Mucosa of rectum (tissue), 2 donors: Measurements from ENCODE around the gene UTP25.
A peak's percentile ranks its signal among the peaks of the same experiment; 100 is the strongest.

ENCODE experiments used
- H3K27ac ChIP-seq, 2 donors: one replicate each; pipeline ENCODE4 v1.7.0; 2013; ENCODE audit warnings: inconsistent platforms in 2 of 2, low read depth in 2 of 2, low read length in 2 of 2
- H3K27me3 ChIP-seq, 2 donors: one replicate each; pipeline ENCODE4 v1.7.0; 2013; ENCODE audit warnings: low read length in 2 of 2; ENCODE audit not compliant: control insufficient read depth in 2 of 2, insufficient read depth in 2 of 2
- H3K36me3 ChIP-seq, 2 donors: one replicate each; pipeline ENCODE4 v1.7.0; 2013; ENCODE audit warnings: low read length in 2 of 2; ENCODE audit not compliant: control insufficient read depth in 2 of 2, insufficient read depth in 2 of 2
- H3K4me1 ChIP-seq, 2 donors: one replicate each; pipeline ENCODE4 v1.7.0; 2013; ENCODE audit warnings: low read length in 2 of 2, mild to moderate bottlenecking in 1 of 2; ENCODE audit not compliant: control insufficient read depth in 2 of 2, insufficient read depth in 2 of 2
- H3K4me3 ChIP-seq, 2 donors: one replicate each; pipeline ENCODE4 v1.7.0; 2013; ENCODE audit warnings: low read length in 2 of 2
- H3K9ac ChIP-seq, 2 donors: one replicate each; pipeline ENCODE4 v1.7.0; 2013; ENCODE audit warnings: low read length in 2 of 2, low read depth in 1 of 2, mild to moderate bottlenecking in 1 of 2
- H3K9me3 ChIP-seq, 2 donors: one replicate each; pipeline ENCODE4 v1.7.0; 2013; ENCODE audit warnings: low read length in 2 of 2; ENCODE audit not compliant: control insufficient read depth in 2 of 2
- donor health status: healthy.
- donor health status: Normal muscosa, but diverticular disease.

The UTP25 gene

GRCh38 chr1:209805875-209806760 is 21.7 kb upstream of the UTP25 start, which contains the start of gene IRF6:
IRF6 (minus strand) TSS chr1:209806142; CDS start chr1:209801413, 4,729 bp downstream.
- H3K9me3 ChIP-seq = no peaks in the 10 kb centered on the region
- H3K4me3 ChIP-seq = peak within 1 kb of the TSS; percentile 87 to 96
- peak within 1 kb of the TSS; percentile 98 to 100 for H3K9ac ChIP-seq
- H3K27ac ChIP-seq = peak within 1 kb of the TSS; percentile 91 to 97
- H3K4me1 ChIP-seq = peaks cover 9 to 30% of the 10 kb centered on the region in 2 donors
- H3K27me3 ChIP-seq = no peaks in the 10 kb centered on the region
- H3K36me3 ChIP-seq = peaks cover 0 to 7% of the 10 kb centered on the region in 2 donors

DNA sequence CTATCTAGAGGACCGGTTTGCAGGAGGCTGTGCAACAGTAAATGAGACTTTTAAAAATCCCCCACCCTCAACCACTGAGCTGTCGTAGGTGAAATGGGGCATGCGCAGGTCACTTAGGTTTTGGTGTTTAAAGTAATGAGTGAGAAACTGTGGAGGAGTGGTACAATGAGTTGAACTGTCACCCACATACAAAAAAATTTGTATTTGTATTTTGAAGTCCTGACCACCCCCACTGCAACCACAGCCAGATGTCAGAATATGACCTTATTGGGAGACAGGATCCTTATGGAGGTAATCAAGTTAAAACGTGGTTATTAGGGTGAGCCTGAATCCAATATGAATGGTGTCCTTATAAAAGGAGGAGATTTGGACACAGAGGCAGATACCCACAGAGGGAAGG is 20.3 kb upstream of the UTP25 start:
- H3K27me3 ChIP-seq = no peaks in the 10 kb centered on the region

DNA sequence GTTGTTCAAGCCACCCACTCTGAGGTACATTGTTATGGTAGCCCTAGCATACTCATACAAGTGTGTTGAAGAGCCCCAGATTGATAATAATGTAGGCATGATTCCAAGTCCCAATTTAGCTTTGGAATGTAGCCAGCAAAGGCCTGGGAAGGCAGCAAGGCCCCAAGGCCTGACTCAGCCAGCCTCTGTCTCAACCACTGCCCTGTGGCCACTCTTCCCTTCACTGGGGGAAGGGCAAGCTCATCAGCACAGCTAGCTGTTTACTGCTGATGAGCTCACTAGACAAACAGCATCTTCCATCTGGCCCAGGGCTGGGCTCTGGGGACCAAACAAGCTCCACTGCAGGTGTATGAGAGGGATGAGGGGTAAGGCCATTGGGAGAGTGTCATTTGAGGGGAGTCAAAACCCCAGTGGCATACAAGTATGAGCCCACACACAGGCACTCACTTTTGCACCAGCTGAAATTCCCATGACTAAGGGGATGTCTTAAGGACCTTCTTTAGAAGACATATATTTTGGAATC is 19.7 kb upstream of the UTP25 start:
- Histone ChIP-seq H3K9me3 (no peaks in the 10 kb centered on the region), H3K27ac (no peak overlapping the region), H3K4me1 (peaks cover 9 to 19% of the 10 kb centered on the region in 2 donors), H3K4me3 (no peak overlapping the region), H3K27me3 (no peaks in the 10 kb centered on the region), H3K36me3 (no peaks in the 10 kb centered on the region), H3K9ac (no peak overlapping the region)

More for the DNA sequence above, 20.3 kb upstream of the UTP25 start:
- Histone ChIP-seq H3K9me3 (no peaks in the 10 kb centered on the region), H3K4me1 (peaks cover 9 to 23% of the 10 kb centered on the region in 2 donors), H3K4me3 (no peak overlapping the region), H3K27ac (no peak overlapping the region), H3K36me3 (peaks cover 0 to 3% of the 10 kb centered on the region in 2 donors), H3K9ac (no peak overlapping the region)

GRCh38 chr1:209809611-209810010 is 18.2 kb upstream of the UTP25 start:
- no peaks in the 10 kb centered on the region for H3K9me3 ChIP-seq
- H3K36me3 ChIP-seq = no peaks in the 10 kb centered on the region
- no peaks in the 10 kb centered on the region for H3K27me3 ChIP-seq
- peaks cover 3 to 13% of the 10 kb centered on the region in 2 donors for H3K4me1 ChIP-seq
- H3K4me3 ChIP-seq = no peak overlapping the region
- no peak overlapping the region for H3K9ac ChIP-seq
- no peak overlapping the region for H3K27ac ChIP-seq

DNA sequence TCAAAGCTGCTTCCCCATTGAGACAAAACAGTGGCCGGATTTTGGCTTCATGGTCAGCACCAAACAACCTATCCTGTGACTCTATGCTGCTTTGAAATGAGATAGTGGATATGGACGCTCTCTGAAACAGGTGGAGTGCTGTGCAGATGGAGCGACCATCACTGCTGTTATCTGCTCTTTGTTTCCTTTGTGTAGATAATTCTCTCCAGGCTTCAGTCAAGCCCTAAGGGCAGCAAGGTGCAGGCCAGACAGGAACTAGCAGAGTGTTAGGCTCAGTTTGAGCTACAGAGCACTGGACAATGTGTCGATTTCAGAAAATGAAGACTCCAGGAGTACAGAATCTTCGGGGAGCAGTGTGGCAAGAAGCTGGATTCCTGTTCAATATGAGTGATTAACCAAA is 17.0 kb upstream of the UTP25 start:
- Histone ChIP-seq H3K27me3 (no peaks in the 10 kb centered on the region), H3K27ac (no peak overlapping the region), H3K4me3 (no peak overlapping the region), H3K36me3 (no peaks in the 10 kb centered on the region), H3K4me1 (peaks cover 3 to 13% of the 10 kb centered on the region in 2 donors), H3K9me3 (no peaks in the 10 kb centered on the region), H3K9ac (no peak overlapping the region)

GRCh38 chr1:209813902-209814301 is 13.9 kb upstream of the UTP25 start:
- H3K9me3 ChIP-seq = no peaks in the 10 kb centered on the region
- no peak overlapping the region for H3K4me3 ChIP-seq
- H3K27ac ChIP-seq = no peak overlapping the region
- peaks cover 0 to under 1% of the 10 kb centered on the region in 2 donors for H3K27me3 ChIP-seq
- no peaks in the 10 kb centered on the region for H3K4me1 ChIP-seq
- H3K9ac ChIP-seq = no peak overlapping the region
- no peaks in the 10 kb centered on the region for H3K36me3 ChIP-seq

GRCh38 chr1:209815490-209815889 is 12.3 kb upstream of the UTP25 start:
- H3K4me1 ChIP-seq = no peaks in the 10 kb centered on the region
- H3K27me3 ChIP-seq = peaks cover 0 to 3% of the 10 kb centered on the region in 2 donors
- no peak overlapping the region for H3K27ac ChIP-seq
- no peak overlapping the region for H3K9ac ChIP-seq
- no peaks in the 10 kb centered on the region for H3K36me3 ChIP-seq
- no peak overlapping the region for H3K4me3 ChIP-seq
- H3K9me3 ChIP-seq = no peaks in the 10 kb centered on the region

- Histone ChIP-seq H3K27me3 (peaks cover 0 to 3% of the 10 kb centered on the region in 2 donors), H3K4me1 (no peaks in the 10 kb centered on the region), H3K4me3 (no peak overlapping the region), H3K9ac (no peak overlapping the region), H3K36me3 (no peaks in the 10 kb centered on the region), H3K9me3 (no peaks in the 10 kb centered on the region), H3K27ac (no peak overlapping the region)
These were observed 11.8 kb upstream of the UTP25 start for GRCh38 chr1:209815931-209816341.

GRCh38 chr1:209816923-209817322 is 10.8 kb upstream of the UTP25 start:
- H3K9me3 ChIP-seq = no peaks in the 10 kb centered on the region
- no peak overlapping the region for H3K27ac ChIP-seq
- no peak overlapping the region for H3K9ac ChIP-seq
- H3K27me3 ChIP-seq = peaks cover 0 to 3% of the 10 kb centered on the region in 2 donors
- H3K4me1 ChIP-seq = no peaks in the 10 kb centered on the region
- H3K4me3 ChIP-seq = no peak overlapping the region
- H3K36me3 ChIP-seq = no peaks in the 10 kb centered on the region

- H3K36me3 ChIP-seq = no peaks in the 10 kb centered on the region
- peaks cover 0 to 5% of the 10 kb centered on the region in 2 donors for H3K27me3 ChIP-seq
- H3K4me1 ChIP-seq = peaks cover under 1 to 3% of the 10 kb centered on the region in 2 donors
- no peak overlapping the region for H3K4me3 ChIP-seq
- H3K27ac ChIP-seq = no peak overlapping the region
- H3K9me3 ChIP-seq = no peaks in the 10 kb centered on the region
- H3K9ac ChIP-seq = no peak overlapping the region
These were observed 10.1 kb upstream of the UTP25 start for GRCh38 chr1:209817691-209818090.
